ENCODE results near the gene CDC42SE2.

The CDC42SE2 gene

GRCh38 chr5:131387255-131387654 lies 123.4 kb downstream of the CDC42SE2 start:
- TF ChIP-seq CTCF (IDR thresholded peaks at IDR 0.05; ENCODE audit: low read depth, low read length, missing control alignments): no peak
- DNase-seq (ENCODE audit: low read depth): no peak
- no peak overlapping the region for H3K4me3 ChIP-seq (ENCODE audit: low read depth, low read length)

- no peak for DNase-seq (ENCODE audit: low read depth)
- no peak overlapping the region for H3K4me3 ChIP-seq (ENCODE audit: low read depth, low read length)
- no peak for TF ChIP-seq CTCF (IDR thresholded peaks at IDR 0.05; ENCODE audit: low read depth, low read length, missing control alignments)
These were observed 125.4 kb downstream of the CDC42SE2 start for GRCh38 chr5:131389096-131389868.

DNA sequence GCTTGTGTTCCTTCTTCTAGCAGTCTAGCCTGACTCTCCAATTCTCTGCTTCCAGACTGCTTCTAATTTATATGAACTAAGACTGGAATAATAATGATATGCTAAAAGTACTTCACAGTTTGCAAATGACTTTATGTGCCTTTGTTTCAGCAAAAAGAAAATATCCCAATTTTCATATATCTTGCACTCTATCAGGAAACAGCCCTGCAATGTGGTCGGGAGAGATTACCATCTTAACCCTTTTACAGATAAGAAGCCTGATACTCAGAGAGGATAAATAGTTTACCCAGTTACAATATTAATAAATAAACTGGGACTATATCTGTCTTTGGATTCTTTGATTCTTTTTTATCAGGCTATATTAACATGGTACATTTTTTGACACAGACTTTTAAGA lies 126.0 kb downstream of the CDC42SE2 start:
- no peak overlapping the region for H3K4me3 ChIP-seq (ENCODE audit: low read depth, low read length)
- TF ChIP-seq CTCF (IDR thresholded peaks at IDR 0.05; ENCODE audit: low read depth, low read length, missing control alignments): no peak
- DNase-seq (ENCODE audit: low read depth): no peak

GRCh38 chr5:131392466-131393095 lies 128.7 kb downstream of the CDC42SE2 start:
- H3K4me3 ChIP-seq (ENCODE audit: low read depth, low read length): no peak overlapping the region
- DNase-seq (ENCODE audit: low read depth): no peak
- no peak for TF ChIP-seq CTCF (IDR thresholded peaks at IDR 0.05; ENCODE audit: low read depth, low read length, missing control alignments)

GRCh38 chr5:131393498-131393968 lies 129.7 kb downstream of the CDC42SE2 start:
- no peak overlapping the region for H3K4me3 ChIP-seq (ENCODE audit: low read depth, low read length)
- DNase-seq (ENCODE audit: low read depth): no peak
- TF ChIP-seq CTCF (IDR thresholded peaks at IDR 0.05; ENCODE audit: low read depth, low read length, missing control alignments): no peak

DNA sequence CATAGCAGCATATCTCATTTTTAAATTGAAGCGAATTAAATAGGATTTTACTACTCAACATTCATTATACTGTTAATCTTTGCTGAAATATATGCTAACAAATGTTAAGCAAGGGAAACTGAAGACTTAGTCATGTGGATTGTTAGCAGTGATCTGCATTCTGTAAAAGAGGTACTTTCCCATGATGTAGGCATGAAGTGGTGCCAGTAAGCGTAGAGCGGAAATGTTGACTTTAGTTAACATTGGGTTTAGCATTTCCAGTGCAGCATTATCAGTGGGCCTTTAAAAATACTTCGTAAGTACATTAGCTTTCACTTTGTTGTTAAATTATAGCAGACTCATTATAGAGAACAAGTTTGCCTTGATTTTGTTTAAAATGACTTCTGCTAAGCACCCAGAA lies 130.3 kb downstream of the CDC42SE2 start:
- DNase-seq (ENCODE audit: low read depth): no peak
- H3K4me3 ChIP-seq (ENCODE audit: low read depth, low read length): no peak overlapping the region
- TF ChIP-seq CTCF (IDR thresholded peaks at IDR 0.05; ENCODE audit: low read depth, low read length, missing control alignments): no peak
